ENCODE measurements around the gene WNT1.

Gene WNT1

DNA sequence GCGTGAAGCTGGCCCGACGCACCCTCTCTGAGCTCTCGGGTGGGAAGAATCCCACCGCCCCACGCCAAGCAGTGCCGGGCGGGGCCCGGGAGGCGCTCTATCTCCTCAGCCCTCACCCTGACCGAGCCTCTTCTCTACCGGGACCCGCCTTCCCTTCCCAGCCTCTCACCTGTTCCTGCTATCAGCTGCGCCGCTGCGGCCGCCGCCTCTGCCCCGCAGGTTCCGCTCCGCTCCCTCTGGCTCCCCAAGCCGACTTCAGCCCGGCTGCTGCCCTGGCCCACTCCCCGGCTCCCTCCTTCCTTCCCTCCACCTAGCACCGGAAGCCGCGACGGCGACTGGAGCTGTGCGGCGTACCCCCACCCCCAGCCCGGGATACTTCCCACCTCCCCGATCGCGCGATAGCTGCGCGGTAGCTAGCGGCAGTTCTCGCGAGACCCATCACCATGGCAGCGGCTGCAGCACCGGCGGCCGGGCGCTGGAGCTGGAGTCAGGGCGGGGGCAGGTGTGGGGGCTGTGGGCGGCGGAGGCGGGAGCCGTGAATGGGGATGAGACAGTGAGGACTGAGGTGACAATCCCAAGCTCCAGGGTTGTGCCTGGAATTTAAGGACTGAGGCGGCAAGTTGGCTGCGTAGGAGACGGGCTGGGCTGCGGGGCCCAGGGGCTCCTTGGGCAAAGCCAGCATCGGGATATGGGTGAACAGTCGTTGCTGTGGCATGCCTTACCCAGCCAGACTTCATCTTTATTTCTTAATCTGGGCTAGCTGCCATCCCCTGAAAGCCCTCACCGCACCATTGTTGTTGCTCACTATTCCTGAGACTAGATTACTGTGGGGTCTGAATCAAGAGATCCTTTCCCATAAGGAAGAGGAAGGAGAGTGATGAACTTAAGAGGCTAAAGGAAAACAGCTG, 20.7 kb upstream of the WNT1 start, which contains the start of gene ARF3:
ARF3 (minus strand) TSS at position 347 of the 908 bp plus-strand sequence. CDS start 16,392 bp downstream, outside the sequence.
- peak within 1 kb of the TSS; percentile 86 for H3K4me3 ChIP-seq (ENCODE audit: low read length)
- H3K27me3 ChIP-seq (ENCODE audit: control insufficient read depth, low read length) = no peaks in the 10 kb centered on the region
- H3K4me1 ChIP-seq (ENCODE audit: control insufficient read depth, low read length) = peaks cover 31% of the 10 kb centered on the region
- peaks cover 3% of the 10 kb centered on the region for H4K20me1 ChIP-seq (ENCODE audit: control insufficient read depth, insufficient read depth, low read depth, low read length)
- no peaks in the 10 kb centered on the region for H3K9me3 ChIP-seq (ENCODE audit: control insufficient read depth, insufficient read depth, low read length)
- H3K9me2 ChIP-seq (replicated peaks; ENCODE audit: control insufficient read depth, low read length) = no peaks in the 10 kb centered on the region
- peak within 1 kb of the TSS; percentile 99 for H3K4me2 ChIP-seq (ENCODE audit: low read length)
- H3F3A ChIP-seq (ENCODE audit: control insufficient read depth, insufficient read depth) = 0 out of 2 replicates have a peak, but pooled peaks cover 4% of the 10 kb centered on the region
- TF ChIP-seq EZH2phosphoT487 (IDR thresholded peaks at IDR 0.05; ENCODE audit: borderline replicate concordance, low read length) = no peak
- TF ChIP-seq, protein P1, sequence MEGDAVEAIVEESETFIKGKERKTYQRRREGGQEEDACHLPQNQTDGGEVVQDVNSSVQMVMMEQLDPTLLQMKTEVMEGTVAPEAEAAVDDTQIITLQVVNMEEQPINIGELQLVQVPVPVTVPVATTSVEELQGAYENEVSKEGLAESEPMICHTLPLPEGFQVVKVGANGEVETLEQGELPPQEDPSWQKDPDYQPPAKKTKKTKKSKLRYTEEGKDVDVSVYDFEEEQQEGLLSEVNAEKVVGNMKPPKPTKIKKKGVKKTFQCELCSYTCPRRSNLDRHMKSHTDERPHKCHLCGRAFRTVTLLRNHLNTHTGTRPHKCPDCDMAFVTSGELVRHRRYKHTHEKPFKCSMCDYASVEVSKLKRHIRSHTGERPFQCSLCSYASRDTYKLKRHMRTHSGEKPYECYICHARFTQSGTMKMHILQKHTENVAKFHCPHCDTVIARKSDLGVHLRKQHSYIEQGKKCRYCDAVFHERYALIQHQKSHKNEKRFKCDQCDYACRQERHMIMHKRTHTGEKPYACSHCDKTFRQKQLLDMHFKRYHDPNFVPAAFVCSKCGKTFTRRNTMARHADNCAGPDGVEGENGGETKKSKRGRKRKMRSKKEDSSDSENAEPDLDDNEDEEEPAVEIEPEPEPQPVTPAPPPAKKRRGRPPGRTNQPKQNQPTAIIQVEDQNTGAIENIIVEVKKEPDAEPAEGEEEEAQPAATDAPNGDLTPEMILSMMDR (IDR thresholded peaks at IDR 0.05; ENCODE audit: low read depth, low read length, poor library complexity, severe bottlenecking) = no peak
- H3K79me2 ChIP-seq (ENCODE audit: control insufficient read depth, low read length) = peaks cover 47% of the 10 kb centered on the region
- H3K36me3 ChIP-seq (ENCODE audit: control insufficient read depth, low read length) = peaks cover 33% of the 10 kb centered on the region
- peak within 1 kb of the TSS; percentile 60 for H3K27ac ChIP-seq (ENCODE audit: low read depth, low read length)

DNA sequence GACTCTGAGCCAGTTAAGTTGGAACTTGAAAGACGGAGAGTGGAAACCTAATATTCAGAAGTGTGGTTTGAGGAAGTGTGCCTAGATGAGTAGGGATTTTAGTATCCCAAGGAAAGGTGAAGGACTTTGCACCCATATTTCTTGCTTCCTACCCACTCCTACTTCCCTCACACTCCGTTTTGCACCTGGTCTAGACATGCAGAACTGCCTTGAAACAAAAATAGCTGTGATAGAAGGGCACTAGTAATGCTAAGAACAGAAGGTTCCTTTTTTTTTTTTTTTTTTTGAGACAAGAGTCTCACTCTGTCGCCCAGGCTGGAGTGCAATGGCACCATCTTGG, 20.1 kb upstream of the WNT1 start:
- H4K20me1 ChIP-seq (ENCODE audit: control insufficient read depth, insufficient read depth, low read depth, low read length) = no peaks in the 10 kb centered on the region; the same call in 1 of the 2 replicates
- 0 out of 2 replicates have a peak, but pooled peaks cover 4% of the 10 kb centered on the region for H3F3A ChIP-seq (ENCODE audit: control insufficient read depth, insufficient read depth)
- H3K9me3 ChIP-seq (ENCODE audit: control insufficient read depth, insufficient read depth, low read length) = no peaks in the 10 kb centered on the region
- peak overlapping the region; percentile 86 for H3K4me3 ChIP-seq (ENCODE audit: low read length)
- peak overlapping the region; percentile 99 for H3K4me2 ChIP-seq (ENCODE audit: low read length)
- peak overlapping the region; percentile 30 for H3K27ac ChIP-seq (ENCODE audit: low read depth, low read length)
- H3K9me2 ChIP-seq (replicated peaks; ENCODE audit: control insufficient read depth, low read length) = no peaks in the 10 kb centered on the region
- peaks cover 31% of the 10 kb centered on the region for H3K4me1 ChIP-seq (ENCODE audit: control insufficient read depth, low read length)
- H3K36me3 ChIP-seq (ENCODE audit: control insufficient read depth, low read length) = peaks cover 27% of the 10 kb centered on the region
- H3K79me2 ChIP-seq (ENCODE audit: control insufficient read depth, low read length) = peaks cover 41% of the 10 kb centered on the region
- H3K27me3 ChIP-seq (ENCODE audit: control insufficient read depth, low read length) = no peaks in the 10 kb centered on the region
- TF ChIP-seq, protein P1 (IDR thresholded peaks at IDR 0.05; ENCODE audit: low read depth, low read length, poor library complexity, severe bottlenecking) = no peak
- TF ChIP-seq EZH2phosphoT487 (IDR thresholded peaks at IDR 0.05; ENCODE audit: borderline replicate concordance, low read length) = no peak

DNA sequence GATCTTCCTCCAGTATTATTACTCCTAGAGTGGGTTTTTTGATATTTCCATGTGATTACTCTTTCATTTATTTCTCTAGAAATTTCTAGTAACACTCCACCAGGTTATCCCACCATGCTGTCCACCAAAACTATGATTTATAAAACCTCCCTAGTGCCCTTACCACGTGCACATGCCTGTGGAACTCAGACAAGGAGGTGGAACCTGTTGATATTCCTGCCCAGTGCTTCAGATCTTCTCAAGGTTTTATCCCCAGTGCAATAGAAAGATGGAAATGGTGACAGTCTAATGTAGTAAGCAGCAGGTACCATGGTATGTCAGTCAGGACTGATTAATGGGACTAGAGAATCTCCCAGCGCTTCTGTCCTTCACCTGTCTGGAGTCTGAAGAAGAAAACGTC, 17.3 kb upstream of the WNT1 start:
- TF ChIP-seq, protein P1 (IDR thresholded peaks at IDR 0.05; ENCODE audit: low read depth, low read length, poor library complexity, severe bottlenecking) = no peak
- TF ChIP-seq EZH2phosphoT487 (IDR thresholded peaks at IDR 0.05; ENCODE audit: borderline replicate concordance, low read length) = no peak
- H3K9me3 ChIP-seq (ENCODE audit: control insufficient read depth, insufficient read depth, low read length) = no peaks in the 10 kb centered on the region
- H3K27ac ChIP-seq (ENCODE audit: low read depth, low read length) = no peak overlapping the region
- H3K4me2 ChIP-seq (ENCODE audit: low read length) = no peak overlapping the region
- no peak overlapping the region for H3K4me3 ChIP-seq (ENCODE audit: low read length)
- peaks cover 13% of the 10 kb centered on the region for H3K79me2 ChIP-seq (ENCODE audit: control insufficient read depth, low read length)
- peaks cover 18% of the 10 kb centered on the region for H3K4me1 ChIP-seq (ENCODE audit: control insufficient read depth, low read length)
- H3K36me3 ChIP-seq (ENCODE audit: control insufficient read depth, low read length) = peaks cover 3% of the 10 kb centered on the region
- H3K9me2 ChIP-seq (replicated peaks; ENCODE audit: control insufficient read depth, low read length) = no peaks in the 10 kb centered on the region
- no peaks in the 10 kb centered on the region; the same call in 1 of the 2 replicates for H4K20me1 ChIP-seq (ENCODE audit: control insufficient read depth, insufficient read depth, low read depth, low read length)
- H3K27me3 ChIP-seq (ENCODE audit: control insufficient read depth, low read length) = no peaks in the 10 kb centered on the region
- 0 out of 2 replicates have a peak, but pooled peaks cover 4% of the 10 kb centered on the region for H3F3A ChIP-seq (ENCODE audit: control insufficient read depth, insufficient read depth)

Data from DOHH2 (cell line).